A549 treated with CpdA at 1 μM for 4 hours (cell line): Measurements from ENCODE around the gene ARL14EPL. TPM values are rescaled to one million over a fixed set of nuclear protein-coding genes. Genes with fewer than 3 reads are reported as not detected.

Experiments used
- total RNA-seq: library from RNA; stranded (reverse); fragments of 200-300 nt; extraction: Qiagen RNA extraction; gene quantifications from 5 replicates; pipeline ENCODE4 v1.2.3, GENCODE V29; 2022; ENCODE audit warnings: low read depth

Gene ARL14EPL
- total RNA-seq: 0.07 to 0.69 TPM (median 0.39 TPM) in 5 replicates

GRCh38 chr5:116032094-116032517 lies at the start of gene ARL14EPL:
Gene ARL14EPL (plus strand): TSS chr5:116032472. CDS start chr5:116051466, 18,994 bp downstream.

GRCh38 chr5:116084871-116085715 lies 52.8 kb downstream of the ARL14EPL start, which contains the start of gene COMMD10:
Gene COMMD10 (plus strand): TSS chr5:116085025.

Other genes starting within 250 kb of the ARL14EPL start
- 0.05 to 0.09 TPM in 2 of 5 replicates, not detected in the others for gene CDO1, start 215.8 kb upstream of the ARL14EPL start, total RNA-seq
- 48.3 to 57.6 TPM (median 51.0 TPM) in 5 replicates for gene ATG12, start 190.9 kb upstream of the ARL14EPL start, total RNA-seq
- gene AP3S1, start 190.5 kb upstream of the ARL14EPL start, total RNA-seq: 63.5 to 74.3 TPM (median 68.7 TPM) in 5 replicates
- gene LVRN, start 70.0 kb upstream of the ARL14EPL start, total RNA-seq: 0.05 to 0.17 TPM (median 0.17 TPM) in 3 of 5 replicates, not detected in the others
- 35.9 to 40.6 TPM (median 37.6 TPM) in 5 replicates for gene COMMD10, start 52.6 kb downstream of the ARL14EPL start, total RNA-seq